ENCODE results near the gene MDGA2. TPM values are rescaled to one million over a fixed set of nuclear protein-coding genes. Genes with fewer than 3 reads are reported as not detected.

Gene MDGA2
- total RNA-seq, 2 experiments from 2014 or later = not detected

DNA sequence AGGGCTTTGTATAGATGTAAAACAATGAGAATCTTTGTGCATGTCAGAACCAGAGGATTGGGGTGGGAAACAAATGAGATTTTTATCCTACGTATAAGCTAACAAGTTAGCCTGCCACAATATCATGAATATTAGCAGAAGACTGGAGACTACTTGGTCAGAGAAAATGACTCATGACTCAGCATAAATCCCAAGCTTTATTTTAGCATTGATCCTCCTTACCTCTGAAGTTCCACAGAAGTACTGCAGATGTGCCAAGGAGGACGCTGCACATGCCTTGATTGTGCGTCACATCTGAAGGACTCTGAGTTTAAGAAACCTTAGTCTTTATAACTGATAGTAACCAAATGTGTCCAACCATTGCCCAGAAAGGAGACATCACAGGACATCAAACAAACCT is 789.8 kb downstream of the MDGA2 start:
- Mint-ChIP-seq H3K4me1 (no peaks in the 10 kb centered on the region), H3K27me3 (no peaks in the 10 kb centered on the region), H3K4me3 (no peak overlapping the region), H3K9me3 (peaks cover 5% of the 10 kb centered on the region), H3K27ac (no peak overlapping the region), H3K36me3 (ENCODE audit: low read depth) (no peaks in the 10 kb centered on the region)
- ChIA-PET POLR2A (no interaction called here), CTCF (no interaction called here)
- no peak for DNase-seq

DNA sequence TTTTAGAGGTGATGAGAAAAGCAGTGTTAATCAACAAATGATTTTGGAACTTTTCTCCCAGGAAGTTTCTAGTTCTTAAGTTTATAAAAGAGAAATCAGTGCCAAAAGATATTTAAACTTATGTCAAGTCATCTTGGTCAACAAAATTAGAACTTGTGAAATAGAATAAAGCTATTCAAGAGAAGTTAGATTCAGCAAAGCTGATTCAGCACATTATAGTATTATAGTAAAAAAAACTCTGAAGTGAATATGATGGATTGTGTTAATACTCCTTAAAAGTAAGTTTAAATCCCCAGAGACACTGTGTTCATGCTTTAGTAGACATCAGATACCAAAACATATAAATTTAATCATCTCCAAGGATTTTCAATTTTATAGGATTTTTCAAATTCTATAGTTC is 813.7 kb downstream of the MDGA2 start:
- no peaks in the 10 kb centered on the region for H3K27me3 Mint-ChIP-seq
- CTCF ChIA-PET = no interaction called here
- H3K36me3 Mint-ChIP-seq (ENCODE audit: low read depth) = no peaks in the 10 kb centered on the region
- POLR2A ChIA-PET = no interaction called here
- H3K4me1 Mint-ChIP-seq = no peaks in the 10 kb centered on the region
- no peak overlapping the region for H3K4me3 Mint-ChIP-seq
- H3K27ac Mint-ChIP-seq = no peak overlapping the region
- peaks cover 6% of the 10 kb centered on the region for H3K9me3 Mint-ChIP-seq
- no peak for DNase-seq

- no peak for DNase-seq
- H3K27ac Mint-ChIP-seq = no peak overlapping the region
- ChIA-PET POLR2A (no interaction called here), CTCF (no interaction called here)
- no peaks in the 10 kb centered on the region for H3K4me1 Mint-ChIP-seq
- no peaks in the 10 kb centered on the region for H3K27me3 Mint-ChIP-seq
- H3K9me3 Mint-ChIP-seq = no peaks in the 10 kb centered on the region
- no peak overlapping the region for H3K4me3 Mint-ChIP-seq
- no peaks in the 10 kb centered on the region for H3K36me3 Mint-ChIP-seq (ENCODE audit: low read depth)
Observed at GRCh38 chr14:46840944-46841720, 834.3 kb downstream of the MDGA2 start.

- Mint-ChIP-seq H3K36me3 (ENCODE audit: low read depth) (no peaks in the 10 kb centered on the region), H3K9me3 (no peaks in the 10 kb centered on the region), H3K27me3 (no peaks in the 10 kb centered on the region), H3K27ac (no peak overlapping the region), H3K4me1 (no peaks in the 10 kb centered on the region), H3K4me3 (no peak overlapping the region)
- no peak for DNase-seq
- ChIA-PET CTCF (no interaction called here), POLR2A (no interaction called here)
Observed at GRCh38 chr14:46820291-46820690, 855.1 kb downstream of the MDGA2 start.

DNA sequence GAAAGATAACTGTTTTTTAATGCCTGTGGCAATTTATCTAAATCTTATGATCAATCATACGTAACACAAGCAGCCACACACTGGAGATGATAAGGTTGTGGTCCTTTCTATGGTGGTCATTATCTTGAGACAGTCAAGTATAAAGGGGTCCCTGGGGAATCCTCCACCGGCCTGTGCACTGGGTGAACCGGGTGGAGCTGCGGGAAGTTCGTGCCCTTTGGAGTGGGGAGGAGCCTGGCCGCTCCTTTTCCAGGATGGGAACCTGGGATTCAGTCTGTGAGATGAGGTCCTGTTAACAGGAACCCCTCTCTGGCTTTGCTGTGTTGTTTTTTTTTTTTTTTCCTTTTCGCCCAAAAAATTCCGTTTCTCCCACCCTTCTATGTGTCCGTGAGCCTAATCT is 856.3 kb downstream of the MDGA2 start:
- ChIA-PET POLR2A (no interaction called here), CTCF (no interaction called here)
- Mint-ChIP-seq H3K27ac (no peak overlapping the region), H3K9me3 (no peaks in the 10 kb centered on the region), H3K4me1 (no peaks in the 10 kb centered on the region), H3K36me3 (ENCODE audit: low read depth) (no peaks in the 10 kb centered on the region), H3K4me3 (no peak overlapping the region), H3K27me3 (no peaks in the 10 kb centered on the region)
- DNase-seq = no peak

- Mint-ChIP-seq H3K36me3 (ENCODE audit: low read depth) (no peaks in the 10 kb centered on the region), H3K4me3 (no peak overlapping the region), H3K4me1 (no peaks in the 10 kb centered on the region), H3K9me3 (no peaks in the 10 kb centered on the region), H3K27ac (no peak overlapping the region), H3K27me3 (no peaks in the 10 kb centered on the region)
- DNase-seq = no peak
- ChIA-PET CTCF (no interaction called here), POLR2A (no interaction called here)
Observed at GRCh38 chr14:46818147-46818546, 857.3 kb downstream of the MDGA2 start.

DNA sequence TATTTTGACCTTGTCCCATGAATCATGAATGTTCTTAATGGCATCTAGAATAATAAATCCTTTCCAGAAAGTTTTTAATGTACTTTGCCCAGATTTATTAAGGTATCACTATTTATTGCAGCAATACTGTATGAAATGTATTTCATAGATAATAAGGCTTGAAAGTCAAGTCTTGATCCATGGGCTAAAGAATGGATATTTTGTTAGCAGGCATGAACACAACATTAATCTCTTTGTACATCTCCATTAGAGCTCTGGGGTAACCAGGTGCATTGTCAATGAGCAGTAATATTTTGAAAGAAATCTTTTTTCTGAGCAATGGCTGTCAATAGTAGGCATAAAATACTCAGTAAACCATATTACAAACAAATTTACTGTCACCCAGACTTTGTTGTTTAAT is 882.3 kb downstream of the MDGA2 start:
- Mint-ChIP-seq H3K36me3 (ENCODE audit: low read depth) (no peaks in the 10 kb centered on the region), H3K4me3 (no peak overlapping the region), H3K4me1 (no peaks in the 10 kb centered on the region), H3K27me3 (no peaks in the 10 kb centered on the region), H3K9me3 (peaks cover 7% of the 10 kb centered on the region), H3K27ac (no peak overlapping the region)
- ChIA-PET POLR2A (no interaction called here), CTCF (no interaction called here)
- DNase-seq = no peak
